Liver (tissue), 3 donors: Measurements from ENCODE around the gene LCA5L.

Experiments
- EGR1 ChIP-seq, 2 donors: IDR thresholded peaks; 2 replicates each; pipeline ENCODE4 v1.6.1; 2016 to 2018; ENCODE audit warnings: antibody characterized with exemption in 2 of 2, low read depth in 2 of 2
- GABPA ChIP-seq, 2 donors: IDR thresholded peaks in 1 of 2; conservative IDR thresholded peaks in 1 of 2; 2 replicates each; pipeline ENCODE4 v1.6.1; 2016; ENCODE audit warnings: antibody characterized with exemption in 2 of 2, mild to moderate bottlenecking in 1 of 2, moderate library complexity in 1 of 2
- TF ChIP-seq, protein P1 (sequence below): fragments of 150-350 bp; IDR thresholded peaks from 2 replicates; pipeline ENCODE4 v1.5.1; 2017; ENCODE audit warnings: improper control_type of control experiment, low read depth, low read length; ENCODE audit not compliant: missing input control
- TF ChIP-seq, protein P2 (sequence below): IDR thresholded peaks from 2 replicates; pipeline ENCODE4 v1.6.1; 2016; ENCODE audit warnings: antibody characterized with exemption, mild to moderate bottlenecking
- TF ChIP-seq, protein P3 (sequence below): IDR thresholded peaks from 2 replicates; pipeline ENCODE4 v1.6.1; 2016; ENCODE audit warnings: antibody characterized with exemption
- donor health status: healthy.
- donor health status: healthy.

DNA sequence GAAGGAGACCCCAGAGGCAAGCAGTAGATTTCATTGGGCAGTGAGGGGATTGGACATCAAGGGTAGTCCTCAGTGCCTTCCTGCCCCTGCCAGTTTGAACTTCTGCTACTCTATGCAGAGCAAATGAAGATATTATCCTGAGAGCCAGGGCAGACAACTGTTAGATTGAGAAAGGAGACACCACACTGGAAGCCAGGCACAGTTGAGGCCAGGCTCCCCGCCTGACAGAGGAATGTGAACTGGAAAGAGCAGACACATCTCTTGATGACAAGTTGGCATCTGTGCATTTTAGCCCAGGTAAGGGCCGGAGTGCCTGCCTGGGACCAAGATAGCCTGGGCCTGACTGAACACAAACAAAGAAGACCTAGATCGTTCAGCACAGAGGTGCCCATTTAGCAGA lies 22.2 kb upstream of the LCA5L start:
- TF ChIP-seq, protein P1, sequence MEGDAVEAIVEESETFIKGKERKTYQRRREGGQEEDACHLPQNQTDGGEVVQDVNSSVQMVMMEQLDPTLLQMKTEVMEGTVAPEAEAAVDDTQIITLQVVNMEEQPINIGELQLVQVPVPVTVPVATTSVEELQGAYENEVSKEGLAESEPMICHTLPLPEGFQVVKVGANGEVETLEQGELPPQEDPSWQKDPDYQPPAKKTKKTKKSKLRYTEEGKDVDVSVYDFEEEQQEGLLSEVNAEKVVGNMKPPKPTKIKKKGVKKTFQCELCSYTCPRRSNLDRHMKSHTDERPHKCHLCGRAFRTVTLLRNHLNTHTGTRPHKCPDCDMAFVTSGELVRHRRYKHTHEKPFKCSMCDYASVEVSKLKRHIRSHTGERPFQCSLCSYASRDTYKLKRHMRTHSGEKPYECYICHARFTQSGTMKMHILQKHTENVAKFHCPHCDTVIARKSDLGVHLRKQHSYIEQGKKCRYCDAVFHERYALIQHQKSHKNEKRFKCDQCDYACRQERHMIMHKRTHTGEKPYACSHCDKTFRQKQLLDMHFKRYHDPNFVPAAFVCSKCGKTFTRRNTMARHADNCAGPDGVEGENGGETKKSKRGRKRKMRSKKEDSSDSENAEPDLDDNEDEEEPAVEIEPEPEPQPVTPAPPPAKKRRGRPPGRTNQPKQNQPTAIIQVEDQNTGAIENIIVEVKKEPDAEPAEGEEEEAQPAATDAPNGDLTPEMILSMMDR = no peak
- TF ChIP-seq GABPA (IDR thresholded peaks at IDR 0.05 in 1 of 2, conservative IDR thresholded peaks at IDR 0.05 in 1 of 2) (no peak), EGR1 (IDR thresholded peaks at IDR 0.05; ENCODE audit: low read depth in 2 of 2) (no peak)
- TF ChIP-seq, protein P2, sequence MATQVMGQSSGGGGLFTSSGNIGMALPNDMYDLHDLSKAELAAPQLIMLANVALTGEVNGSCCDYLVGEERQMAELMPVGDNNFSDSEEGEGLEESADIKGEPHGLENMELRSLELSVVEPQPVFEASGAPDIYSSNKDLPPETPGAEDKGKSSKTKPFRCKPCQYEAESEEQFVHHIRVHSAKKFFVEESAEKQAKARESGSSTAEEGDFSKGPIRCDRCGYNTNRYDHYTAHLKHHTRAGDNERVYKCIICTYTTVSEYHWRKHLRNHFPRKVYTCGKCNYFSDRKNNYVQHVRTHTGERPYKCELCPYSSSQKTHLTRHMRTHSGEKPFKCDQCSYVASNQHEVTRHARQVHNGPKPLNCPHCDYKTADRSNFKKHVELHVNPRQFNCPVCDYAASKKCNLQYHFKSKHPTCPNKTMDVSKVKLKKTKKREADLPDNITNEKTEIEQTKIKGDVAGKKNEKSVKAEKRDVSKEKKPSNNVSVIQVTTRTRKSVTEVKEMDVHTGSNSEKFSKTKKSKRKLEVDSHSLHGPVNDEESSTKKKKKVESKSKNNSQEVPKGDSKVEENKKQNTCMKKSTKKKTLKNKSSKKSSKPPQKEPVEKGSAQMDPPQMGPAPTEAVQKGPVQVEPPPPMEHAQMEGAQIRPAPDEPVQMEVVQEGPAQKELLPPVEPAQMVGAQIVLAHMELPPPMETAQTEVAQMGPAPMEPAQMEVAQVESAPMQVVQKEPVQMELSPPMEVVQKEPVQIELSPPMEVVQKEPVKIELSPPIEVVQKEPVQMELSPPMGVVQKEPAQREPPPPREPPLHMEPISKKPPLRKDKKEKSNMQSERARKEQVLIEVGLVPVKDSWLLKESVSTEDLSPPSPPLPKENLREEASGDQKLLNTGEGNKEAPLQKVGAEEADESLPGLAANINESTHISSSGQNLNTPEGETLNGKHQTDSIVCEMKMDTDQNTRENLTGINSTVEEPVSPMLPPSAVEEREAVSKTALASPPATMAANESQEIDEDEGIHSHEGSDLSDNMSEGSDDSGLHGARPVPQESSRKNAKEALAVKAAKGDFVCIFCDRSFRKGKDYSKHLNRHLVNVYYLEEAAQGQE = no peak
- TF ChIP-seq, protein P3, sequence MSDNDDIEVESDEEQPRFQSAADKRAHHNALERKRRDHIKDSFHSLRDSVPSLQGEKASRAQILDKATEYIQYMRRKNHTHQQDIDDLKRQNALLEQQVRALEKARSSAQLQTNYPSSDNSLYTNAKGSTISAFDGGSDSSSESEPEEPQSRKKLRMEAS = no peak
